Mammary epithelial cell (primary cell): ENCODE results near the gene DYNC1H1.

Experiments used
- EZH2 ChIP-seq: IDR thresholded peaks from 2 replicates; pipeline ENCODE4 v1.6.1; 2012; ENCODE audit warnings: low read length, inconsistent platforms, borderline replicate concordance
- TF ChIP-seq, protein P1 (sequence below), 2 donors: IDR thresholded peaks in 1 of 2; conservative IDR thresholded peaks in 1 of 2; 2 replicates each; pipeline ENCODE4 v1.5.1; 2011 to 2012; ENCODE audit warnings: inconsistent platforms in 2 of 2, low read length in 2 of 2, mild to moderate bottlenecking in 2 of 2, control low read depth in 1 of 2, low read depth in 1 of 2; ENCODE audit not compliant: insufficient read depth in 1 of 2; ENCODE audit errors: extremely low read depth in 1 of 2

- TF ChIP-seq EZH2: no peak
- TF ChIP-seq, protein P1, sequence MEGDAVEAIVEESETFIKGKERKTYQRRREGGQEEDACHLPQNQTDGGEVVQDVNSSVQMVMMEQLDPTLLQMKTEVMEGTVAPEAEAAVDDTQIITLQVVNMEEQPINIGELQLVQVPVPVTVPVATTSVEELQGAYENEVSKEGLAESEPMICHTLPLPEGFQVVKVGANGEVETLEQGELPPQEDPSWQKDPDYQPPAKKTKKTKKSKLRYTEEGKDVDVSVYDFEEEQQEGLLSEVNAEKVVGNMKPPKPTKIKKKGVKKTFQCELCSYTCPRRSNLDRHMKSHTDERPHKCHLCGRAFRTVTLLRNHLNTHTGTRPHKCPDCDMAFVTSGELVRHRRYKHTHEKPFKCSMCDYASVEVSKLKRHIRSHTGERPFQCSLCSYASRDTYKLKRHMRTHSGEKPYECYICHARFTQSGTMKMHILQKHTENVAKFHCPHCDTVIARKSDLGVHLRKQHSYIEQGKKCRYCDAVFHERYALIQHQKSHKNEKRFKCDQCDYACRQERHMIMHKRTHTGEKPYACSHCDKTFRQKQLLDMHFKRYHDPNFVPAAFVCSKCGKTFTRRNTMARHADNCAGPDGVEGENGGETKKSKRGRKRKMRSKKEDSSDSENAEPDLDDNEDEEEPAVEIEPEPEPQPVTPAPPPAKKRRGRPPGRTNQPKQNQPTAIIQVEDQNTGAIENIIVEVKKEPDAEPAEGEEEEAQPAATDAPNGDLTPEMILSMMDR (conservative IDR thresholded peaks at IDR 0.05 in 1 of 2, IDR thresholded peaks at IDR 0.05 in 1 of 2; ENCODE audit: extremely low read depth in 1 of 2, insufficient read depth in 1 of 2, low read depth in 1 of 2, low read length in 2 of 2): peak; percentile 43 to 62
These were observed 98.9 kb downstream of the DYNC1H1 start for GRCh38 chr14:102063109-102063807.
